OCI-LY3 (cell line): ENCODE results near the gene DNMBP.
A peak's percentile ranks its signal among the peaks of the same experiment; 100 is the strongest.
"Not testable (repeated sequence)": the region's sequence is repeated elsewhere in the genome, so short reads cannot be mapped to it uniquely, and the experiment has no call there.

ENCODE experiments used
- H2AFZ ChIP-seq: fragments of 200-600, 300-600 bp; shearing (Covaris generic); 2 replicates; pipeline ENCODE4 v1.6.0; 2014; ENCODE audit warnings: antibody characterized with exemption, low read depth, low read length
- H3K27ac ChIP-seq: fragments of 200-600, 300-600 bp; sonication (generic); 2 replicates; pipeline ENCODE4 v1.5.1; 2014; ENCODE audit warnings: mild to moderate bottlenecking, low read length, moderate library complexity, mixed read lengths
- H3K27me3 ChIP-seq: fragments of 200-600, 300-600 bp; sonication (generic); 2 replicates; pipeline ENCODE4 v1.6.1; 2014; ENCODE audit warnings: low read depth, low read length, mixed read lengths
- H3K36me3 ChIP-seq: fragments of 200-600, 300-600 bp; sonication (generic); replicated peaks from 2 replicates; pipeline ENCODE3; 2014; ENCODE audit warnings: low read depth, low read length, mixed read lengths
- H3K4me1 ChIP-seq: fragments of 300-600, 200-600 bp; sonication (generic); 2 replicates; pipeline ENCODE4 v1.6.1; 2014; ENCODE audit warnings: low read length, mixed read lengths
- H3K4me2 ChIP-seq: fragments of 200-600, 300-600 bp; sonication (generic); 2 replicates; pipeline ENCODE4 v1.6.1; 2014; ENCODE audit warnings: low read length, mixed read lengths
- H3K4me3 ChIP-seq: fragments of 300-600, 200-600 bp; sonication (generic); 2 replicates; pipeline ENCODE4 v1.5.1; 2014; ENCODE audit warnings: antibody characterized with exemption, mild to moderate bottlenecking, low read length, moderate library complexity
- H3K79me2 ChIP-seq: fragments of 300-600, 200-600 bp; shearing (Covaris generic); 2 replicates; pipeline ENCODE4 v1.6.1; 2014; ENCODE audit warnings: mild to moderate bottlenecking, low read length, mixed read lengths
- H3K9ac ChIP-seq: fragments of 300-600, 200-600 bp; shearing (Covaris generic); 2 replicates; pipeline ENCODE4 v1.6.0; 2014; ENCODE audit warnings: mild to moderate bottlenecking, low read length, moderate library complexity
- H3K9me3 ChIP-seq: fragments of 200-600, 300-600 bp; shearing (Covaris generic); 2 replicates; pipeline ENCODE4 v1.6.1; 2014; ENCODE audit warnings: low read length, mixed read lengths; ENCODE audit not compliant: insufficient read depth
- H4K20me1 ChIP-seq: fragments of 200-600, 300-600 bp; sonication (generic); 2 replicates; pipeline ENCODE4 v1.6.1; 2016; ENCODE audit warnings: low read length, mixed read lengths; ENCODE audit not compliant: insufficient read depth
- CTCF ChIP-seq: fragments of 200-600, 300-600 bp; sonication (generic); IDR thresholded peaks from 2 replicates; pipeline ENCODE4 v1.5.1; 2014; ENCODE audit warnings: antibody characterized with exemption, low read length, low read depth
- EZH2phosphoT487 ChIP-seq: fragments of 200-600 bp; shearing (Covaris generic); IDR thresholded peaks from 2 replicates; pipeline ENCODE4 v1.6.1; 2018; ENCODE audit warnings: antibody characterized with exemption, mixed run types, low read depth

The DNMBP gene

GRCh38 chr10:99845837-99846382, 163.8 kb downstream of the DNMBP start:
- Histone ChIP-seq H3K27me3 (no peaks in the 10 kb centered on the region), H3K79me2 (no peaks in the 10 kb centered on the region), H3K4me1 (peaks cover 3% of the 10 kb centered on the region), H2AFZ (0 out of 2 replicates have a peak overlapping the region, but pooled peaks have one; percentile 33), H3K36me3 (no peaks in the 10 kb centered on the region), H3K4me3 (peak overlapping the region; percentile 54), H4K20me1 (no peaks in the 10 kb centered on the region), H3K27ac (no peak overlapping the region), H3K4me2 (peak overlapping the region; percentile 75), H3K9me3 (no peaks in the 10 kb centered on the region), H3K9ac (no peak overlapping the region)
- TF ChIP-seq EZH2phosphoT487 (no peak), CTCF (peak; percentile 82)

- Histone ChIP-seq H3K4me3 (no peak overlapping the region), H3K4me2 (no peak overlapping the region), H3K9me3 (no peaks in the 10 kb centered on the region), H3K4me1 (peaks cover 5% of the 10 kb centered on the region), H4K20me1 (no peaks in the 10 kb centered on the region), H2AFZ (no peak overlapping the region), H3K79me2 (no peaks in the 10 kb centered on the region), H3K36me3 (no peaks in the 10 kb centered on the region), H3K27me3 (no peaks in the 10 kb centered on the region), H3K27ac (no peak overlapping the region), H3K9ac (no peak overlapping the region)
- TF ChIP-seq EZH2phosphoT487 = no peak
- TF ChIP-seq CTCF = no peak
These were observed 165.3 kb downstream of the DNMBP start for GRCh38 chr10:99844433-99844955.

- no peak overlapping the region for H2AFZ ChIP-seq
- H3K4me3 ChIP-seq = no peak overlapping the region
- no peaks in the 10 kb centered on the region for H3K79me2 ChIP-seq
- H4K20me1 ChIP-seq = no peaks in the 10 kb centered on the region
- no peaks in the 10 kb centered on the region for H3K27me3 ChIP-seq
- TF ChIP-seq CTCF = no peak
- TF ChIP-seq EZH2phosphoT487 = no peak
- peaks cover 5% of the 10 kb centered on the region for H3K4me1 ChIP-seq
- H3K9me3 ChIP-seq = no peaks in the 10 kb centered on the region
- no peak overlapping the region for H3K27ac ChIP-seq
- H3K9ac ChIP-seq = no peak overlapping the region
- no peaks in the 10 kb centered on the region for H3K36me3 ChIP-seq
- no peak overlapping the region for H3K4me2 ChIP-seq
These were observed 166.4 kb downstream of the DNMBP start for GRCh38 chr10:99843310-99843709.

- H3K27ac ChIP-seq = no peak overlapping the region
- no peak overlapping the region for H3K9ac ChIP-seq
- H3K4me1 ChIP-seq = peaks cover 5% of the 10 kb centered on the region
- no peak for TF ChIP-seq EZH2phosphoT487
- TF ChIP-seq CTCF = no peak
- no peak overlapping the region for H3K4me2 ChIP-seq
- H3K4me3 ChIP-seq = no peak overlapping the region
- H3K79me2 ChIP-seq = no peaks in the 10 kb centered on the region
- no peaks in the 10 kb centered on the region for H3K36me3 ChIP-seq
- no peak overlapping the region for H2AFZ ChIP-seq
- H3K9me3 ChIP-seq = no peaks in the 10 kb centered on the region
- H4K20me1 ChIP-seq = no peaks in the 10 kb centered on the region
- H3K27me3 ChIP-seq = no peaks in the 10 kb centered on the region
These were observed 168.0 kb downstream of the DNMBP start for GRCh38 chr10:99841746-99842145.

GRCh38 chr10:99840859-99841258, 168.9 kb downstream of the DNMBP start:
- not testable (repeated sequence) for H3K4me3 ChIP-seq, H3K4me2 ChIP-seq, H3K36me3 ChIP-seq, H3K27me3 ChIP-seq, H4K20me1 ChIP-seq, H3K79me2 ChIP-seq, H3K9ac ChIP-seq, H3K4me1 ChIP-seq, H3K27ac ChIP-seq, H2AFZ ChIP-seq, H3K9me3 ChIP-seq
